22Rv1 (cell line): ENCODE data around the gene GART.

ENCODE experiments used
- H3K27ac ChIP-seq: fragments of 450-650 bp; 2 replicates; pipeline ENCODE4 v1.5.1; 2017
- CTCF ChIP-seq: fragments of 450-650 bp; IDR thresholded peaks from 2 replicates; pipeline ENCODE4 v1.5.1; 2017; ENCODE audit warnings: mild to moderate bottlenecking
- ZFX ChIP-seq: fragments of 450-650 bp; IDR thresholded peaks from 2 replicates; pipeline ENCODE4 v1.6.1; 2017; ENCODE audit warnings: antibody characterized with exemption, borderline replicate concordance

Gene GART

GRCh38 chr21:33537212-33537611 is 4.7 kb downstream of the GART start:
- TF ChIP-seq CTCF, result no peak
- TF ChIP-seq ZFX, result no peak
- no peak overlapping the region for H3K27ac ChIP-seq

- H3K27ac ChIP-seq, result no peak overlapping the region
- TF ChIP-seq ZFX (no peak), CTCF (no peak)
Measured at GRCh38 chr21:33531007-33531406, 10.9 kb downstream of the GART start.

GRCh38 chr21:33522953-33523349 is 19.0 kb downstream of the GART start:
- 0 out of 2 replicates have a peak overlapping the region, but pooled peaks have one; percentile 2 for H3K27ac ChIP-seq
- TF ChIP-seq CTCF (no peak), ZFX (no peak)

GRCh38 chr21:33522297-33522952 is 19.5 kb downstream of the GART start:
- TF ChIP-seq CTCF, result no peak
- no peak for TF ChIP-seq ZFX
- 0 out of 2 replicates have a peak overlapping the region, but pooled peaks have one; percentile 2 for H3K27ac ChIP-seq

GRCh38 chr21:33518899-33519298 is 23.0 kb downstream of the GART start:
- TF ChIP-seq CTCF, result no peak
- no peak for TF ChIP-seq ZFX
- H3K27ac ChIP-seq, result no peak overlapping the region

- H3K27ac ChIP-seq, result no peak overlapping the region
- TF ChIP-seq CTCF, result no peak
- no peak for TF ChIP-seq ZFX
Measured at GRCh38 chr21:33514229-33514628, 27.7 kb downstream of the GART start.

GRCh38 chr21:33512481-33512880 is 29.4 kb downstream of the GART start:
- no peak overlapping the region for H3K27ac ChIP-seq
- TF ChIP-seq ZFX, result no peak
- no peak for TF ChIP-seq CTCF
